ENCODE measurements around the gene VWCE. TPM values are rescaled to one million over a fixed set of nuclear protein-coding genes. Genes with fewer than 3 reads are reported as not detected.

VWCE gene
- total RNA-seq, 1 donor from 2014 or later: 34.0 TPM

DNA sequence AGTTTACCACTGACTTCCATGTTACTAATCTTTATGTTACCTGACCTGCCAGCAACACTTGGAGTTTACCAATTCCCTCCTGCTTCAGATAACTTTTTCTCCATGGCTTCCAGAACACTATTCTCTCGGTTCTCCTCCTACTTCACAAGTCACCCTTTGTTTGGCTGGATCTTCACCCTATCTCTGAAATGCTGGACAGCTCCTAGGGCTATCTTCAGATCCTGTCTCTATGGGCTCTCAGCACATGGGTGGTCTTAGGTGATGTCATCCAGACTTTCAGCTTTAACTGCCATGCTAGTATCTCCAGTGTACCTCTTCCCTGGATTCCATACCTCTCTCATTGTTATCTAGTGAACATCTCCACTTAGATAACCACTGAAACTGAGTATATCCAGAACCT lies 12.2 kb upstream of the VWCE start:
- H3K27ac Mint-ChIP-seq: no peak overlapping the region
- DNase-seq (ENCODE audit: low spot score, unreplicated experiment): no peak
- H3K36me3 Mint-ChIP-seq (ENCODE audit: insufficient read depth): peaks cover 18% of the 10 kb centered on the region
- no peaks in the 10 kb centered on the region for H3K27me3 Mint-ChIP-seq
- H3K4me3 Mint-ChIP-seq (ENCODE audit: low read depth): no peak overlapping the region
- TF ChIP-seq, protein P1, sequence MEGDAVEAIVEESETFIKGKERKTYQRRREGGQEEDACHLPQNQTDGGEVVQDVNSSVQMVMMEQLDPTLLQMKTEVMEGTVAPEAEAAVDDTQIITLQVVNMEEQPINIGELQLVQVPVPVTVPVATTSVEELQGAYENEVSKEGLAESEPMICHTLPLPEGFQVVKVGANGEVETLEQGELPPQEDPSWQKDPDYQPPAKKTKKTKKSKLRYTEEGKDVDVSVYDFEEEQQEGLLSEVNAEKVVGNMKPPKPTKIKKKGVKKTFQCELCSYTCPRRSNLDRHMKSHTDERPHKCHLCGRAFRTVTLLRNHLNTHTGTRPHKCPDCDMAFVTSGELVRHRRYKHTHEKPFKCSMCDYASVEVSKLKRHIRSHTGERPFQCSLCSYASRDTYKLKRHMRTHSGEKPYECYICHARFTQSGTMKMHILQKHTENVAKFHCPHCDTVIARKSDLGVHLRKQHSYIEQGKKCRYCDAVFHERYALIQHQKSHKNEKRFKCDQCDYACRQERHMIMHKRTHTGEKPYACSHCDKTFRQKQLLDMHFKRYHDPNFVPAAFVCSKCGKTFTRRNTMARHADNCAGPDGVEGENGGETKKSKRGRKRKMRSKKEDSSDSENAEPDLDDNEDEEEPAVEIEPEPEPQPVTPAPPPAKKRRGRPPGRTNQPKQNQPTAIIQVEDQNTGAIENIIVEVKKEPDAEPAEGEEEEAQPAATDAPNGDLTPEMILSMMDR (IDR thresholded peaks at IDR 0.05; ENCODE audit: unreplicated experiment): no peak
- H3K4me1 Mint-ChIP-seq (ENCODE audit: low read depth): no peaks in the 10 kb centered on the region
- H3K9me3 Mint-ChIP-seq (ENCODE audit: low read depth): no peaks in the 10 kb centered on the region

DNA sequence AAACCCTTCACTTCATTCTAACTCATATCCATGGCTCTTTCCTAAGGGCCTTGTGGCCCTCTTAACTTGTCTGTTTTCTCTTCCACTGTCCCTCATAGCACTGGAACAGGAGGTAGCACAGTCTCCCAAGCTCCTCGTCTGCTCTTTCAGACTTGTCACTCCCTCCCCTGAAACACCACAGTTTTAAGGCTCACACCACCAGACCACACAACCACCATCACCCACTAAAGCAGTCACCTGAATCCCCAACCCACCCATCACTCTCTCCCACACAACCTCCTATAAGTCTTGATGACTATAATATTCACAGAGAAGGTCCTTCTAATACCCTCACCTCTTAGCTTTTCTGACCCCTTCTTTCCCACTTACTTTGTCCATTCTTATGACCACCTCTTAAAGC lies 11.1 kb upstream of the VWCE start:
- Mint-ChIP-seq H3K4me3 (ENCODE audit: low read depth) (no peak overlapping the region), H3K9me3 (ENCODE audit: low read depth) (no peaks in the 10 kb centered on the region), H3K27me3 (no peaks in the 10 kb centered on the region), H3K4me1 (ENCODE audit: low read depth) (no peaks in the 10 kb centered on the region), H3K27ac (no peak overlapping the region), H3K36me3 (ENCODE audit: insufficient read depth) (peaks cover 17% of the 10 kb centered on the region)
- TF ChIP-seq, protein P1 (IDR thresholded peaks at IDR 0.05; ENCODE audit: unreplicated experiment): no peak
- DNase-seq (ENCODE audit: low spot score, unreplicated experiment): no peak

DNA sequence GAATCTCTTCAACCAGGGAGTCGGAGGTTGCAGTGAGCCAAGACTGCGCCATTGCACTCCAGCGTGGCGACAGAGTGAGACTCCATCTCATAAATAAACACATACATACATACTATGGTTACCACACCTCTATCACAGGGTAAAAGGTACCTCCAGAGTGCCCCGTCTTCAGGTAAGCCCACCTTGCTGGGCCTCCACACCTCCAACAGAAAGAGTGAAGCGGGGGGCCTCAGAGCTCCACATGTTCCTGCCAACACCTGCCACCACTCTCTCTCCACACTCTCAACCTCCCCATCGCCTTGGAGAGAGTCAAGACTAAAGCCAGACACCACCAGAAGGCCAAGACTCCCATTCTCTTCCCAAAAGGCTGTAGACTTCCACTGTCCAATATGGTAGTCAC lies 10.3 kb upstream of the VWCE start:
- H3K27ac Mint-ChIP-seq: no peak overlapping the region
- no peak for DNase-seq (ENCODE audit: low spot score, unreplicated experiment)
- H3K9me3 Mint-ChIP-seq (ENCODE audit: low read depth): no peaks in the 10 kb centered on the region
- no peaks in the 10 kb centered on the region for H3K4me1 Mint-ChIP-seq (ENCODE audit: low read depth)
- H3K36me3 Mint-ChIP-seq (ENCODE audit: insufficient read depth): peaks cover 19% of the 10 kb centered on the region
- no peak overlapping the region for H3K4me3 Mint-ChIP-seq (ENCODE audit: low read depth)
- TF ChIP-seq, protein P1 (IDR thresholded peaks at IDR 0.05; ENCODE audit: unreplicated experiment): no peak
- H3K27me3 Mint-ChIP-seq: no peaks in the 10 kb centered on the region

DNA sequence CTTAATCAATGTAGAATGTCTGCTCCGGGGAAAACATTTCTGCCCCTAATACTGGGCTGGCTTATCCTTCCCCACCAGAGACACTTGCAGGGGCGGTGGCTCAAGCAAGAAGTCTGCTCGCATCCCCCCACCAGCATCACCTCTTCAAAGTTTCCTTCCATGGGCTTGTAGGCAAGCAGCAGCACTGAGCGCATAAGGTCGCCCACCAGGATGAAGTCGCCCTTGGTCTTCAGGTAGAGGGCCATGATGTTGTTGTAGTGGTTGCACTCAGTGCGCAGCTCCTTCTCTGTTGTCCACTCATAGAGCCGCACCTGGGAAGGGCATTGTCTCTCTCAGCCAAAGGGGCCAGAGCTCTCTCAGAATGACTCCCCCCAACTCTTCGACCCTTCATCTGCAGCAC lies 8.6 kb upstream of the VWCE start:
- H3K27me3 Mint-ChIP-seq: no peaks in the 10 kb centered on the region

DNA sequence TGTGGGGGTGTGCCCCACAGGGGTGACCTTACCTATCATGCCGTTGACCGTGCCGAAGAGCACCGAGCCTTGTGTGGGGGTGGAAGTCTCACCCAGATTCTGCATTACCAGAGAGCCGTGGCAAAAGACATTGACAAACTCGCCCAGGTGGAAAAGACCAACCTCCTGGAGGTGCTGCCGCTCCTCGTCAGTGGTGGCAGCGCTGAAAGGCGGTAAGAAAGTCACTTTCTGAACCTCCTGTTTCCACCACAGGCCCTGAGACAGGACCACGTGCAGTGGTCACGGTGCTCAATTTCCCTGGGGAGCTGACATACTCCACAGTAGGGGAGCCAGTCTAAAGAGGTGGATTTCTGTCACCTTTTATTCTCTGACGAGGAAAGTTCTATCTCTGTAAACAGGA lies 7.4 kb upstream of the VWCE start:
- TF ChIP-seq, protein P1 (IDR thresholded peaks at IDR 0.05; ENCODE audit: unreplicated experiment): no peak
- Mint-ChIP-seq H3K36me3 (ENCODE audit: insufficient read depth) (peaks cover 27% of the 10 kb centered on the region), H3K27me3 (no peaks in the 10 kb centered on the region), H3K27ac (no peak overlapping the region), H3K4me1 (ENCODE audit: low read depth) (peaks cover 6% of the 10 kb centered on the region), H3K9me3 (ENCODE audit: low read depth) (no peaks in the 10 kb centered on the region), H3K4me3 (ENCODE audit: low read depth) (no peak overlapping the region)
- no peak for DNase-seq (ENCODE audit: low spot score, unreplicated experiment)

More for the DNA sequence above, 8.6 kb upstream of the VWCE start:
- no peak overlapping the region for H3K27ac Mint-ChIP-seq
- no peaks in the 10 kb centered on the region for H3K9me3 Mint-ChIP-seq (ENCODE audit: low read depth)
- peaks cover 22% of the 10 kb centered on the region for H3K36me3 Mint-ChIP-seq (ENCODE audit: insufficient read depth)
- H3K4me1 Mint-ChIP-seq (ENCODE audit: low read depth): peaks cover 4% of the 10 kb centered on the region
- H3K4me3 Mint-ChIP-seq (ENCODE audit: low read depth): no peak overlapping the region
- no peak for DNase-seq (ENCODE audit: low spot score, unreplicated experiment)
- TF ChIP-seq, protein P1 (IDR thresholded peaks at IDR 0.05; ENCODE audit: unreplicated experiment): no peak

Data from progenitor cell of endocrine pancreas (in vitro differentiated cells).